ENCODE results near the gene SELENON. TPM values are rescaled to one million over a fixed set of nuclear protein-coding genes. Genes with fewer than 3 reads are reported as not detected.
A peak's percentile ranks its signal among the peaks of the same experiment; 100 is the strongest.

SELENON gene
- total RNA-seq, 3 donors from 2014 or later = 16.6 to 39.0 (median 22.1) TPM

- H3K27ac ChIP-seq = no peak overlapping the region
- intact Hi-C loops (cut with DNase I; ENCODE audit: low total_unique reads) = no loop called here
Observed at GRCh38 chr1:25814549-25815087, 14.6 kb downstream of the SELENON start.

GRCh38 chr1:25815208-25816111, 15.5 kb downstream of the SELENON start:
- no peak overlapping the region for H3K27ac ChIP-seq
- intact Hi-C loops (cut with DNase I; ENCODE audit: low total_unique reads) = no loop called here

More at GRCh38 chr1:25814549-25815087, 14.6 kb downstream of the SELENON start:
- no peak for DNase-seq (ENCODE audit: low spot score in 2 of 2)
- no peak for TF ChIP-seq POLR2AphosphoS5 (IDR thresholded peaks at IDR 0.05)
- no peaks in the 10 kb centered on the region for H3K27me3 ChIP-seq
- H3K4me3 ChIP-seq = no peak overlapping the region
- peaks cover 7 to 12% of the 10 kb centered on the region in 2 donors for H3K4me1 ChIP-seq
- no peaks in the 10 kb centered on the region for H3K9me3 ChIP-seq
- H3K36me3 ChIP-seq = no peaks in the 10 kb centered on the region

GRCh38 chr1:25816112-25816718, 16.2 kb downstream of the SELENON start:
- intact Hi-C loops (cut with DNase I; ENCODE audit: low total_unique reads) = no loop called here
- no peak for DNase-seq (ENCODE audit: low spot score in 2 of 2)
- H3K9me3 ChIP-seq = no peaks in the 10 kb centered on the region
- H3K36me3 ChIP-seq = no peaks in the 10 kb centered on the region
- H3K4me1 ChIP-seq = peaks cover 7 to 15% of the 10 kb centered on the region in 2 donors
- no peak overlapping the region for H3K4me3 ChIP-seq
- H3K27ac ChIP-seq = no peak overlapping the region
- H3K27me3 ChIP-seq = no peaks in the 10 kb centered on the region
- TF ChIP-seq POLR2A (IDR thresholded peaks at IDR 0.05) = no peak
- TF ChIP-seq, protein P1, sequence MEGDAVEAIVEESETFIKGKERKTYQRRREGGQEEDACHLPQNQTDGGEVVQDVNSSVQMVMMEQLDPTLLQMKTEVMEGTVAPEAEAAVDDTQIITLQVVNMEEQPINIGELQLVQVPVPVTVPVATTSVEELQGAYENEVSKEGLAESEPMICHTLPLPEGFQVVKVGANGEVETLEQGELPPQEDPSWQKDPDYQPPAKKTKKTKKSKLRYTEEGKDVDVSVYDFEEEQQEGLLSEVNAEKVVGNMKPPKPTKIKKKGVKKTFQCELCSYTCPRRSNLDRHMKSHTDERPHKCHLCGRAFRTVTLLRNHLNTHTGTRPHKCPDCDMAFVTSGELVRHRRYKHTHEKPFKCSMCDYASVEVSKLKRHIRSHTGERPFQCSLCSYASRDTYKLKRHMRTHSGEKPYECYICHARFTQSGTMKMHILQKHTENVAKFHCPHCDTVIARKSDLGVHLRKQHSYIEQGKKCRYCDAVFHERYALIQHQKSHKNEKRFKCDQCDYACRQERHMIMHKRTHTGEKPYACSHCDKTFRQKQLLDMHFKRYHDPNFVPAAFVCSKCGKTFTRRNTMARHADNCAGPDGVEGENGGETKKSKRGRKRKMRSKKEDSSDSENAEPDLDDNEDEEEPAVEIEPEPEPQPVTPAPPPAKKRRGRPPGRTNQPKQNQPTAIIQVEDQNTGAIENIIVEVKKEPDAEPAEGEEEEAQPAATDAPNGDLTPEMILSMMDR (IDR thresholded peaks at IDR 0.05) = no peak
- TF ChIP-seq POLR2AphosphoS5 (IDR thresholded peaks at IDR 0.05) = no peak

More at GRCh38 chr1:25815208-25816111, 15.5 kb downstream of the SELENON start:
- no peak for DNase-seq (ENCODE audit: low spot score in 2 of 2)
- H3K9me3 ChIP-seq = no peaks in the 10 kb centered on the region
- H3K27me3 ChIP-seq = no peaks in the 10 kb centered on the region
- no peak overlapping the region for H3K4me3 ChIP-seq
- H3K4me1 ChIP-seq = peaks cover 7 to 12% of the 10 kb centered on the region in 2 donors
- no peaks in the 10 kb centered on the region for H3K36me3 ChIP-seq
- TF ChIP-seq POLR2AphosphoS5 (IDR thresholded peaks at IDR 0.05) (no peak), POLR2A (IDR thresholded peaks at IDR 0.05) (no peak)
- TF ChIP-seq, protein P1 (IDR thresholded peaks at IDR 0.05) = no peak

DNA sequence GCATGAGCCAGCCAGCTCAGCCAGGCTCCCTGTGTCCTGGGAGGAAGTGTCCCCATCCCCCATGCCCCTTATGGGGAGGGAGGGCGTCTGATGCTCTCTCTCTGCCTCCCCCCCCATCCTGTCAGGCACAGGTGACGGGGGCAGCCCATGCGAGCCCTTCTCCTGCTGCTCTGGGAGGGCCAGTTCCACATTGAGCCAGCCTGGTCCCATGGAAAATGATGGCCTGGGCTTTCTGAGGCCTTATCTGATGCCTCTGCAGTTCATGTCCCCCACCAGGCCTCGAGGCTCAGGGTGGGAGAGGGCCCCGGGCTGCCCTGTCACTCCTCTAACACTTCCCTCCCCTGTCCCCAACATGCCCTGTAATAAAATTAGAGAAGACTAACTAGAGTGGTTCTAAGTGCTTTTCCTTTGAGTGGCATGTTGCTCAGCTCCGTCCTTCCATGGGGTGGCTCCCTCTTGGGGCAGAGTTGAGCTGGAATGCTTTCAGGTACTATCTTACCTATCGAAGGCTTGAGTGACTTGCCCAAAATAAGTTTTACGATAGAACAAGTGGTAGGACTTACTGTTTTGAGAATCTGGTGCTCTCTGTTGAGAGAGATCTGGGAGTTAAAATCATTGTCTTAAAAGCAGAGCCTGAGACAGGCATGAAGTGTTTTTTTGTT, 18.0 kb downstream of the SELENON start:
- Histone ChIP-seq H3K36me3 (no peaks in the 10 kb centered on the region), H3K27me3 (no peaks in the 10 kb centered on the region), H3K4me1 (peaks cover 7 to 22% of the 10 kb centered on the region in 2 donors), H3K27ac (peak overlapping the region in 1 of 2 donors; percentile 57), H3K9me3 (no peaks in the 10 kb centered on the region), H3K4me3 (no peak overlapping the region)
- TF ChIP-seq, protein P1 (IDR thresholded peaks at IDR 0.05) = no peak
- no peak for TF ChIP-seq POLR2AphosphoS5 (IDR thresholded peaks at IDR 0.05)
- TF ChIP-seq POLR2A (IDR thresholded peaks at IDR 0.05) = no peak
- intact Hi-C loops (cut with DNase I; ENCODE audit: low total_unique reads) = no loop called here
- DNase-seq (ENCODE audit: low spot score in 2 of 2) = no peak

DNA sequence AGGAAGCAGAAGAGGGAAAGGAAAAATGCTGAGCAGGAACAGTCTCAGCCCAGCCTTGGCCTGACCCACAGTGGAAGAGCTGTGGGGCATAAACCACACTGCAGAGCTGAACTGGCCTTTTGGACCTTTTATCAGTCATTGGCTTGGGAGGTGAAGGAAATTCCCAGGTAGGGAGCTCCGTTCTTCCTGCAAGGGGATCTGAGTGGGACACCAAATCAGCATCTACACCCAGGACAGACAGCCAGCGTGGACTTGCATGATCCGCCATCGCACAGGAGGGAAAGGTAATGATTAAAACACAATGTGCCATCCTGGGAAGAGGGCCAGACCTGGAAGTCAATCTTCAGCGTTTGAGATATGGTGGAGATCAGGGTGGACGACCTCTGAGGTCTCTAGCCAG, 18.6 kb downstream of the SELENON start:
- H3K36me3 ChIP-seq = no peaks in the 10 kb centered on the region
- DNase-seq (ENCODE audit: low spot score in 2 of 2) = no peak
- H3K4me3 ChIP-seq = peak overlapping the region in 2 of 3 donors; percentile 68 to 88
- peaks cover 7 to 22% of the 10 kb centered on the region in 2 donors for H3K4me1 ChIP-seq
- H3K27me3 ChIP-seq = no peaks in the 10 kb centered on the region
- peak overlapping the region in 1 of 2 donors; percentile 95 for H3K27ac ChIP-seq
- intact Hi-C loops (cut with DNase I; ENCODE audit: low total_unique reads) = no loop called here
- TF ChIP-seq POLR2AphosphoS5 (IDR thresholded peaks at IDR 0.05) = no peak
- no peak for TF ChIP-seq POLR2A (IDR thresholded peaks at IDR 0.05)
- TF ChIP-seq, protein P1 (IDR thresholded peaks at IDR 0.05) = no peak
- no peaks in the 10 kb centered on the region for H3K9me3 ChIP-seq

Data from breast epithelium (tissue), 4 donors.